ENCODE measurements around the gene CEP20. TPM values are rescaled to one million over a fixed set of nuclear protein-coding genes. Genes with fewer than 3 reads are reported as not detected.

Gene CEP20
- total RNA-seq, 1 experiment from 2014 or later, result 37.0 TPM

GRCh38 chr16:15820837-15821236, 67.6 kb downstream of the CEP20 start:
- Histone ChIP-seq H3F3A (ENCODE audit: low read length, unreplicated experiment) (no peaks in the 10 kb centered on the region), H3K4me1 (ENCODE audit: insufficient read depth, low read length) (no peaks in the 10 kb centered on the region), H3K79me2 (ENCODE audit: low read length) (no peaks in the 10 kb centered on the region), H3K27me3 (ENCODE audit: low read length) (no peaks in the 10 kb centered on the region; the same call in 1 of the 2 replicates), H3K4me3 (ENCODE audit: low read length) (no peak overlapping the region), H3K4me2 (ENCODE audit: low read length) (no peak overlapping the region), H3K36me3 (ENCODE audit: low read depth, low read length) (no peaks in the 10 kb centered on the region), H3K9me3 (ENCODE audit: low read length) (no peaks in the 10 kb centered on the region), H2AFZ (ENCODE audit: low read length) (no peak overlapping the region), H3K9ac (ENCODE audit: low read length) (no peak overlapping the region), H4K20me1 (ENCODE audit: low read length) (no peaks in the 10 kb centered on the region), H3K27ac (ENCODE audit: low read length) (no peak overlapping the region), H3K9me2 (replicated peaks; ENCODE audit: low read length) (no peaks in the 10 kb centered on the region)
- DNase-seq (no peak), ATAC-seq (no peak)
- ChIA-PET POLR2A (ENCODE audit: unreplicated experiment) (no interaction called here), CTCF (interaction anchor here (1.4 to 3.2 kb wide), 2 partner anchors 43 to 55 kb away, joined by 3 to 18 read pairs; no protein-coding TSS in a partner anchor)
- intact Hi-C loops (cut with micrococcal nuclease), result loop anchor here (1.0 to 5.0 kb wide), 2 partner anchors 55 to 306 kb away; no protein-coding TSS in a partner anchor
- TF ChIP-seq EZH2 (IDR thresholded peaks at IDR 0.05; ENCODE audit: low read length, unreplicated experiment), result no peak
- TF ChIP-seq EZH2phosphoT487 (IDR thresholded peaks at IDR 0.05; ENCODE audit: borderline replicate concordance, low read length), result no peak
- no peak for TF ChIP-seq CTCF (conservative IDR thresholded peaks at IDR 0.05; ENCODE audit: low read depth, low read length)
- no TSS peak for BruUV-seq (replicated peaks)

GRCh38 chr16:15819046-15819445, 69.4 kb downstream of the CEP20 start:
- Histone ChIP-seq H3K4me1 (ENCODE audit: insufficient read depth, low read length) (no peaks in the 10 kb centered on the region), H2AFZ (ENCODE audit: low read length) (no peak overlapping the region), H3K27me3 (ENCODE audit: low read length) (peaks cover 6% of the 10 kb centered on the region; the same call in 1 of the 2 replicates), H3K4me2 (ENCODE audit: low read length) (no peak overlapping the region), H3F3A (ENCODE audit: low read length, unreplicated experiment) (no peaks in the 10 kb centered on the region), H4K20me1 (ENCODE audit: low read length) (no peaks in the 10 kb centered on the region), H3K9me3 (ENCODE audit: low read length) (no peaks in the 10 kb centered on the region), H3K79me2 (ENCODE audit: low read length) (no peaks in the 10 kb centered on the region), H3K4me3 (ENCODE audit: low read length) (no peak overlapping the region), H3K9me2 (replicated peaks; ENCODE audit: low read length) (no peaks in the 10 kb centered on the region), H3K36me3 (ENCODE audit: low read depth, low read length) (no peaks in the 10 kb centered on the region), H3K9ac (ENCODE audit: low read length) (no peak overlapping the region), H3K27ac (ENCODE audit: low read length) (no peak overlapping the region)
- ChIA-PET CTCF (no interaction called here), POLR2A (ENCODE audit: unreplicated experiment) (no interaction called here)
- BruUV-seq (replicated peaks), result no TSS peak
- intact Hi-C loops (cut with micrococcal nuclease), result no loop called here
- ATAC-seq, result no peak
- no peak for DNase-seq
- TF ChIP-seq CTCF (conservative IDR thresholded peaks at IDR 0.05; ENCODE audit: low read depth, low read length) (no peak), EZH2 (IDR thresholded peaks at IDR 0.05; ENCODE audit: low read length, unreplicated experiment) (no peak), EZH2phosphoT487 (IDR thresholded peaks at IDR 0.05; ENCODE audit: borderline replicate concordance, low read length) (no peak)

- no peaks in the 10 kb centered on the region for H4K20me1 ChIP-seq (ENCODE audit: low read length)
- H3K9ac ChIP-seq (ENCODE audit: low read length), result no peak overlapping the region
- BruUV-seq (replicated peaks), result no TSS peak
- no peaks in the 10 kb centered on the region for H3K79me2 ChIP-seq (ENCODE audit: low read length)
- H2AFZ ChIP-seq (ENCODE audit: low read length), result no peak overlapping the region
- intact Hi-C loops (cut with micrococcal nuclease), result no loop called here
- TF ChIP-seq EZH2 (IDR thresholded peaks at IDR 0.05; ENCODE audit: low read length, unreplicated experiment) (no peak), CTCF (conservative IDR thresholded peaks at IDR 0.05; ENCODE audit: low read depth, low read length) (no peak), EZH2phosphoT487 (IDR thresholded peaks at IDR 0.05; ENCODE audit: borderline replicate concordance, low read length) (no peak)
- H3K9me3 ChIP-seq (ENCODE audit: low read length), result no peaks in the 10 kb centered on the region
- no peaks in the 10 kb centered on the region for H3K36me3 ChIP-seq (ENCODE audit: low read depth, low read length)
- CTCF ChIA-PET, result no interaction called here
- no peak overlapping the region for H3K4me2 ChIP-seq (ENCODE audit: low read length)
- POLR2A ChIA-PET (ENCODE audit: unreplicated experiment), result no interaction called here
- H3K4me3 ChIP-seq (ENCODE audit: low read length), result no peak overlapping the region
- ATAC-seq, result no peak
- no peak for DNase-seq
- H3K4me1 ChIP-seq (ENCODE audit: insufficient read depth, low read length), result no peaks in the 10 kb centered on the region
- H3F3A ChIP-seq (ENCODE audit: low read length, unreplicated experiment), result no peaks in the 10 kb centered on the region
- H3K9me2 ChIP-seq (replicated peaks; ENCODE audit: low read length), result no peaks in the 10 kb centered on the region
- no peak overlapping the region for H3K27ac ChIP-seq (ENCODE audit: low read length)
- H3K27me3 ChIP-seq (ENCODE audit: low read length), result peaks cover 6% of the 10 kb centered on the region; the same call in 1 of the 2 replicates
Measured at GRCh38 chr16:15817446-15817845, 71.0 kb downstream of the CEP20 start.
